ENCODE measurements around the gene TPM2.
"Not testable (repeated sequence)": the region's sequence is repeated elsewhere in the genome, so short reads cannot be mapped to it uniquely, and the experiment has no call there.

DNA sequence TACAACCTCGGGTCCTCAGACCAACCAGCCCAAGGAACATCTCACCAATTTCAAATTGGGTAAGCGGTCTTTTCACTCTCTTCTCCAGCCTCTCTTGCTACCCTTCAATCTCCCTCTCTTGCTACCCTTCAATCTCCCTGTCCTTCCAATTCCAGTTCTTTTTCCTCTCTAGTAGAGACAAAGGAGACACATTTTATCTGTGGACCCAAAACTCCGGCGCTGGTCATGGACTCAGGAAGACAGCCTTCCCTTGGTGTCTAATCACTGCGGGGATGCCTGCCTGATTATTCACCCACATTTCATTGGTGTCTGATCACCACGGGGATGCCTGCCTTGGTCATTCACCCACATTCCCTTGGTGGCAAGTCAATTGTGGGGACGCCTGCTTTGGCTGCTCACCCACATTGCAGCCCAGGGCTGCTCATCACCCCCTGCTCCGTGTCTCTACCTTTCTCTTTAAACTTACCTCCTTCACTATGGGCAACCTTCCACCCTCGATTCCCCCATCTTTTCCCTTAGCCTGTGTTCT lies 52.2 kb downstream of the TPM2 start:
- not testable (repeated sequence) for TF ChIP-seq CTCF (conservative IDR thresholded peaks at IDR 0.05; ENCODE audit: low read depth, low read length); EZH2phosphoT487 (IDR thresholded peaks at IDR 0.05; ENCODE audit: borderline replicate concordance, low read length)
